GM19193 (cell line): ENCODE data around the gene VPS39.

Experiments used
- POLR2A ChIP-seq: IDR thresholded peaks from 4 replicates; pipeline ENCODE4 v1.6.1; 2011; ENCODE audit not compliant: insufficient read depth, insufficient read length; ENCODE audit errors: extremely low read depth

The VPS39 gene

DNA sequence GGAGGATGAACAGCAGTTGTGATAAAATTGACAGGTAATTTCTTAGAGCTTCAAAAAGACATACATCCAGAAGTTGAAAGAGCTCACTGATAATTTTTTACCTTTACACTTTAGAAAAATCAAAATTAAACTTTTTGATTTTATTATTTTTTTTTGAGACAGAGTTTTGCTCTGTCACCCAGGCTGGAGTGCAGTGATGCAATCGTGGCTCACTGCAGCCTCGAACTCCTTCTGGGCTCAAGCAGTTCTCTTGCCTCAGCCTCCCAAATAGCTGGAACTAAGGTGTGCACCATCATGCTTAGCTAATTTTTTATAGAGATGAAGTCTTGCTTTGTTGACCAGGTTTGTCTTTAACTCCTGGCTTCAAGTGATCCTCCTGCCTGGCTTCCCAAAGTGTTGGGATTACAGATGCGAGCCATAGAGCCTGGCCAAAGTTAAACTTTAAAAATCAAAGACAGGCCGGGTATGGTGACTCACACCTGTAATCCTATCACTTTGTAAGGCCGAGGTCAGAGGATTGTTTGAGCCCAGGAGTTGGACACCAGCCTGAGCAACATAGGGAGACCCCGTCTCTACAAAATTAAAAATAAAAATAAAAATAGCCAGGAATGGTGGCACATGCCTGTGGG lies 73.4 kb downstream of the VPS39 start:
- no peak for TF ChIP-seq POLR2A

- no peak for TF ChIP-seq POLR2A
These were observed 74.1 kb downstream of the VPS39 start for GRCh38 chr15:42133886-42134502.

GRCh38 chr15:42133356-42133755 lies 74.7 kb downstream of the VPS39 start:
- no peak for TF ChIP-seq POLR2A

DNA sequence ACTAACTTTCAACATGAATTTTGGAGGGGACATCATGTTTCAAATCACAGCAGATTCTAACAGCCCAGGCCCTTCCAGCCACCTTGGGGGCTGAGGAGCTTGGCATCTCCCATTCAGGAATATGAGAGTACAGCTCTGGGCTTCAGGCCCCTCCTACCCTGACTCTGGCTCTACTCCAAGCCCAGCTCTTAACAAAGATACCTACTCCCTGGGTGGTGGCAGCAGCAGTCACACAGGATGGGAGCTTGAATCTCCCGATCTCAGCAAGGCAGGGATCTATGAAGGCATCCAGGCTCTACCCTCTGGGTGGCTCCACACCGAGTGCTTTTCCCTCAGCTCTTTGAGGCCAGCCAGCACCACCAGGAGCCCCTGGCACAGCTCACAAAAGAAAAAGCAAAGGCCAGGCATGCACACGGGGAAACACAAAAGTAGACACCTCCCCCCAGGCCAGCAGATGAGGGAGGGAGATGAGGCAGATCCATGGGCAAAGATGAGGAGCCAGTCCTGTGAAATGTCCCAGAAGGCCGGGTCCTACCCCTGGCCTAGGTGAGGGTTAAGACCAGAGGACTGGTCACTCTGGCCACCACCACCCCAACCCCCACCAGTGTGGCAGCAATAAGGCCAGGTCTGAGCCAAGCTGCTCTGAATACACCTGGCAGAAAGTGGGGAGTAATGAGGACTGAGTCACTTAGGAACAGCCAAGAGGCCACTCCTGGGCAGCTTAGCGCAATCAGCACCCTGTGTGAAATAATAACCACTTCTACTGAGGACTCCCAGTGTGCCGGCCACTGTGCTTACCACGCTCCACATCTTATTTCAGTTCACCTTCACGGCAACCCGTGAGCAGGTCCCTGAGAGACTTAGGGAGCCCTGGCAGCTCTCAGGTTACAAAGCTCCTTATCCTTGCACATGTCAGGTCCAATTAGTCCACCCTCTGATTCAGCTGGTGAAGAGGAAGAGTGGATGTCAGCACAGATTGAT lies 76.0 kb downstream of the VPS39 start:
- no peak for TF ChIP-seq POLR2A

- no peak for TF ChIP-seq POLR2A
These were observed 77.1 kb downstream of the VPS39 start for GRCh38 chr15:42131006-42131405.

DNA sequence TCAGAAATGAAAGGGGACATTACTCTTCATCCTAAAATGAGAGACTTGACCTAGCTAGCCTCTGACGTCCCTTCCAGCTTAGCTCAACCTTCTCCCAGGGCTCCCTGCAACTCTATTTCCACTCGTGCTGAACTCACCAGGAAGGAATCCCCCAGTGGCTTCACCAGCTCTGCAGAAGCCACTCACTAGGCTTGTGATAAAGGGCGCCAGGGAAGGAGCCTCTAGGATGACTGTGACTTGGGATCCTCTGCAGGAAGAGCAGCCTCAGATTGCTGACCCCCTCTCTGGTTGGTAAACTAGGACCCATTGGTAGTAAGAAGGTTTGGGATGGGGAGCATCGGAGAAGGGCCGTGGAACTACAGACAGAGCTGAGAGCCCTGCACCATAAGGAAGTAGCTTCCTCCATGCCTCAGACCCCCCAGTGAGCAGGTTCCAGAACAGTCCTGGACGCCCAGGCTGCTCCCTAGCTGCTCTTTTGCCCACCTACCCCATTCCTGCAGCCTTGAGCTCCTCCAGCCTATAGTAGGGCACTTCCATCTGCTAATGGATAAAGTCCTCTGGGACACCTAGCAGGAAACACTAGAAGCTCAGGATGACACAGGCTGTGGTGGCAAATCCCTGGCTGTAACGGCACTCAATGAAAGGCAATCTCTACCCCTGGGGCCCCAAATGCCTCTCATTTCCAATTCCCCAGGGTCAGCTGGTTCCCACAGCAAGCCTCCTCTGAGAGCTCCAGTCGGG lies 77.7 kb downstream of the VPS39 start:
- no peak for TF ChIP-seq POLR2A

- no peak for TF ChIP-seq POLR2A
These were observed 78.7 kb downstream of the VPS39 start for GRCh38 chr15:42129364-42129763.

- TF ChIP-seq POLR2A: no peak
These were observed 79.6 kb downstream of the VPS39 start for GRCh38 chr15:42128476-42128875.

- TF ChIP-seq POLR2A: no peak
These were observed 84.6 kb downstream of the VPS39 start for GRCh38 chr15:42123546-42123945.

GRCh38 chr15:42121682-42122081 lies 86.4 kb downstream of the VPS39 start:
- TF ChIP-seq POLR2A: no peak

- no peak for TF ChIP-seq POLR2A
These were observed 87.1 kb downstream of the VPS39 start for GRCh38 chr15:42121021-42121420.

- no peak for TF ChIP-seq POLR2A
These were observed 87.8 kb downstream of the VPS39 start for GRCh38 chr15:42120285-42120684.

- TF ChIP-seq POLR2A: no peak
These were observed 88.7 kb downstream of the VPS39 start for GRCh38 chr15:42119446-42119760.

DNA sequence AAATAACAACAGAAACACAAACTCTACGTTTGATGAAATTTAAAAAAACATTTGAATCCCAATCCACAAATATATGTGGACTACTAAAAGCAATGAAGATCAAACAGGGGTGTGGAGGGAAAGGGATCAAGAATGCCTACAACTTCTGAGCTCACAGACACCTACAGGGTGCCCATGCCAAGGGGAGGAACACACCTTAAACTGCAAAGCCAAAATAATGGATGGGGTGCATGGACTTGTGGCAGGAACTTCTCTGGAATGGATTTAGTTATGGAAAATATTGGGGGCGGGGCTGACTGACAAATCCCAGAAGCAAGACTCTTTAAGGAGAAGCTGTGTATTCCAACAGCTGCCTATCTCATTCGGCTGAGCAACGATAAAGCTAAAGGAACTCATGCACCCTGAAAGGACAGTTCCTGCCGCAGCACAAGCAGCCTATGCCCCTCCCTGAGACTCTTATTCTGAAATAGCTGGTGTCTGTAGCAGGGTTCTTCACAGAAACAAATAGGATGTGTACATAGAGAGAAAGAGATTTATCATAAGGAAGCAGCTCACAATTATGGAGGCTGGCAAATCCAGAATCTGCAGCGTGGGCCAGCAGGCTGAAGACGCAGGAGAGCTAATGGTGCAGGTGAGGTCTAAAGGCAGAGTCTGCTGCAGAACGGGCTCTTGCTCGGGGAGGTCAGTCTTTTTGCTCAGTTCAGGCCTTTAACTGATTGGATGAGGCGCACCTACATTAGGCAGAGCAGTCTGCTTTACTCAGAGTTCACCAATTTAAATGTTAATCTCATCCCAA lies 89.3 kb downstream of the VPS39 start:
- no peak for TF ChIP-seq POLR2A

DNA sequence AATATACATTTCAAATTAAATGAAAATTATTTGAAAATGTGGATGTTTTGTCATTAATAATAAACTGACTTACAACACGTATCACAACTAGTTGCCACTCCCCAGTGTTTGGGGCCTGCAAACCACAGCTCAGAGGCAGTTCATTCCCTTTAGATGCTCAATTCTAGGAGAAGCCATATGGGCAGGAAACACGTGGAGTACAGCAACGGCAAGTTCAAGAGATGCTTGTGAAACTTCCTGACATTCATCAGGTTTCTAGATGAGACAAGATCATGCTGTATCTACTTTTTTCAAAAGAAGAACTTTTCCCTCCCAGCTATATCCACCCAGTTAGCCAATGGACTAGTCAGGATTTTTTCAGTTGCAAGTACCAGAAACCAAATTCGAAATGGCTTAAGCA lies 96.2 kb downstream of the VPS39 start:
- TF ChIP-seq POLR2A: no peak

- TF ChIP-seq POLR2A: no peak
These were observed 97.7 kb downstream of the VPS39 start for GRCh38 chr15:42110367-42110766.
